HL-60 (cell line): ENCODE results near the gene PRND.

ENCODE experiments used
- TF ChIP-seq, protein P1 (sequence below): IDR thresholded peaks from one replicate; pipeline ENCODE4 v1.5.1; 2011; ENCODE audit warnings: low read length, control low read depth, inconsistent platforms; ENCODE audit not compliant: insufficient read depth
- TF ChIP-seq, protein P2 (sequence below): IDR thresholded peaks from 2 replicates; pipeline ENCODE4 v1.6.1; 2012; ENCODE audit warnings: low read depth; ENCODE audit not compliant: insufficient replicate concordance

DNA sequence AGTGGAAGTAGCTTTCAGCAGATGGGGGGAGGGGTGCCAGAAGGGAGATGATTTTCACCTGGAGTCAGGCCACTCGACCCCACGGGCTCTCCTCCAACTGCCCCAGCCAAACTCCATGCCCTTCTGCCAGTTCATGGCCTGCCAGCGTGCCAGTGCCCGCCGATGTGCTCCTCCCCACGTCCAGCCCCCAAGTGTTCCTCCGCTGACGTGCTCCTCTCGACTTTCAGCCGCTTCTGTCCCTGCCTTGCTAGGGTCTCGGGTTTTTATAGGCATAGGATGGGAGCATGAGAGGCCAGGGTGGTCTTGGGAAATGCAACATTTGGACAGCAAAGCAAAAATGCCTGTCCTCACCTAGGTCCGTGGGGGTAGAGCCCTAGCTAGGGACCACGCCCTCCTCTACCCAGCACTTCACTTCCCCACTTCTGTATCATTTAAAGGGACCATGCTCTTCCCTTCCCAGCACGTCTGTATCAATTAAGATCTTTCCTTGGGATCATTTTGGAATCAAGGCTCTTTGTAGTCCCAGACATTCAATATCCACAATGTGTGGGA, 54.4 kb downstream of the PRND start:
- TF ChIP-seq, protein P1, sequence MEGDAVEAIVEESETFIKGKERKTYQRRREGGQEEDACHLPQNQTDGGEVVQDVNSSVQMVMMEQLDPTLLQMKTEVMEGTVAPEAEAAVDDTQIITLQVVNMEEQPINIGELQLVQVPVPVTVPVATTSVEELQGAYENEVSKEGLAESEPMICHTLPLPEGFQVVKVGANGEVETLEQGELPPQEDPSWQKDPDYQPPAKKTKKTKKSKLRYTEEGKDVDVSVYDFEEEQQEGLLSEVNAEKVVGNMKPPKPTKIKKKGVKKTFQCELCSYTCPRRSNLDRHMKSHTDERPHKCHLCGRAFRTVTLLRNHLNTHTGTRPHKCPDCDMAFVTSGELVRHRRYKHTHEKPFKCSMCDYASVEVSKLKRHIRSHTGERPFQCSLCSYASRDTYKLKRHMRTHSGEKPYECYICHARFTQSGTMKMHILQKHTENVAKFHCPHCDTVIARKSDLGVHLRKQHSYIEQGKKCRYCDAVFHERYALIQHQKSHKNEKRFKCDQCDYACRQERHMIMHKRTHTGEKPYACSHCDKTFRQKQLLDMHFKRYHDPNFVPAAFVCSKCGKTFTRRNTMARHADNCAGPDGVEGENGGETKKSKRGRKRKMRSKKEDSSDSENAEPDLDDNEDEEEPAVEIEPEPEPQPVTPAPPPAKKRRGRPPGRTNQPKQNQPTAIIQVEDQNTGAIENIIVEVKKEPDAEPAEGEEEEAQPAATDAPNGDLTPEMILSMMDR: no peak
- TF ChIP-seq, protein P2, sequence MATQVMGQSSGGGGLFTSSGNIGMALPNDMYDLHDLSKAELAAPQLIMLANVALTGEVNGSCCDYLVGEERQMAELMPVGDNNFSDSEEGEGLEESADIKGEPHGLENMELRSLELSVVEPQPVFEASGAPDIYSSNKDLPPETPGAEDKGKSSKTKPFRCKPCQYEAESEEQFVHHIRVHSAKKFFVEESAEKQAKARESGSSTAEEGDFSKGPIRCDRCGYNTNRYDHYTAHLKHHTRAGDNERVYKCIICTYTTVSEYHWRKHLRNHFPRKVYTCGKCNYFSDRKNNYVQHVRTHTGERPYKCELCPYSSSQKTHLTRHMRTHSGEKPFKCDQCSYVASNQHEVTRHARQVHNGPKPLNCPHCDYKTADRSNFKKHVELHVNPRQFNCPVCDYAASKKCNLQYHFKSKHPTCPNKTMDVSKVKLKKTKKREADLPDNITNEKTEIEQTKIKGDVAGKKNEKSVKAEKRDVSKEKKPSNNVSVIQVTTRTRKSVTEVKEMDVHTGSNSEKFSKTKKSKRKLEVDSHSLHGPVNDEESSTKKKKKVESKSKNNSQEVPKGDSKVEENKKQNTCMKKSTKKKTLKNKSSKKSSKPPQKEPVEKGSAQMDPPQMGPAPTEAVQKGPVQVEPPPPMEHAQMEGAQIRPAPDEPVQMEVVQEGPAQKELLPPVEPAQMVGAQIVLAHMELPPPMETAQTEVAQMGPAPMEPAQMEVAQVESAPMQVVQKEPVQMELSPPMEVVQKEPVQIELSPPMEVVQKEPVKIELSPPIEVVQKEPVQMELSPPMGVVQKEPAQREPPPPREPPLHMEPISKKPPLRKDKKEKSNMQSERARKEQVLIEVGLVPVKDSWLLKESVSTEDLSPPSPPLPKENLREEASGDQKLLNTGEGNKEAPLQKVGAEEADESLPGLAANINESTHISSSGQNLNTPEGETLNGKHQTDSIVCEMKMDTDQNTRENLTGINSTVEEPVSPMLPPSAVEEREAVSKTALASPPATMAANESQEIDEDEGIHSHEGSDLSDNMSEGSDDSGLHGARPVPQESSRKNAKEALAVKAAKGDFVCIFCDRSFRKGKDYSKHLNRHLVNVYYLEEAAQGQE: no peak
